A549 (cell line): ENCODE data around the gene APPL1.

Source experiments
- CTCF ChIP-seq: fragments of >200 bp; sonication (Bioruptor Twin); formaldehyde crosslinking; IDR thresholded peaks from 3 replicates; pipeline ENCODE4 v1.5.1; 2016
- RFX5 ChIP-seq: fragments of 450-650 bp; IDR thresholded peaks from 2 replicates; pipeline ENCODE4 v1.7.1; 2014; ENCODE audit warnings: antibody characterized with exemption, mild to moderate bottlenecking, moderate library complexity
- ZC3H11A ChIP-seq: fragments of 450-650 bp; IDR thresholded peaks from 2 replicates; pipeline ENCODE4 v1.6.1; 2014; ENCODE audit warnings: antibody characterized with exemption, mild to moderate bottlenecking

GRCh38 chr3:57314204-57314603 lies 86.7 kb downstream of the APPL1 start:
- TF ChIP-seq CTCF (no peak), RFX5 (no peak), ZC3H11A (no peak)
